Activated naive CD4-positive, alpha-beta T cell (primary cell): Measurements from ENCODE around the gene TEX2.

Experiments
- DNase-seq, 4 experiments: peaks; one replicate each; lab custom pipeline; 2025; lab: John Stamatoyannopoulos, UW

TEX2 gene

GRCh38 chr17:64115043-64115698 is 147.9 kb downstream of the TEX2 start:
- DNase-seq = no peak

- DNase-seq = no peak
Observed at GRCh38 chr17:64113006-64113405, 150.1 kb downstream of the TEX2 start.

GRCh38 chr17:64111831-64112230 is 151.2 kb downstream of the TEX2 start:
- DNase-seq = no peak

- DNase-seq = no peak
Observed at GRCh38 chr17:64110379-64111152, 152.5 kb downstream of the TEX2 start.

GRCh38 chr17:64109400-64109799 is 153.7 kb downstream of the TEX2 start:
- DNase-seq = no peak

- DNase-seq = no peak
Observed at GRCh38 chr17:64107500-64108236, 155.4 kb downstream of the TEX2 start.

- no peak for DNase-seq
Observed at GRCh38 chr17:64106918-64107317, 156.1 kb downstream of the TEX2 start.

- no peak for DNase-seq
Observed at GRCh38 chr17:64103391-64104364, 159.4 kb downstream of the TEX2 start.

- DNase-seq = no peak
Observed at GRCh38 chr17:64102627-64103390, 160.3 kb downstream of the TEX2 start.

GRCh38 chr17:64099543-64099942 is 163.5 kb downstream of the TEX2 start:
- no peak for DNase-seq
